ENCODE measurements around the gene EARS2.

GRCh38 chr16:23501291-23501690 lies 55.9 kb downstream of the EARS2 start:
- TF ChIP-seq CTCF (IDR thresholded peaks at IDR 0.05) (no peak), POLR2A (IDR thresholded peaks at IDR 0.05) (no peak)
